Heart left ventricle (tissue), 16 donors: Measurements from ENCODE around the gene AP4E1. TPM values are rescaled to one million over a fixed set of nuclear protein-coding genes. Genes with fewer than 3 reads are reported as not detected.

ENCODE experiments used
- ATAC-seq, 4 donors: fragments of 200-7000 bp; cut with Tn5 transposase; one replicate each; pipeline ENCODE4 v1.9.1; 2020 to 2022; ENCODE audit warnings: moderate library complexity in 4 of 4, mild to moderate bottlenecking in 3 of 4, moderate number of reproducible peaks in 1 of 4
- DNase-seq, 5 donors: peaks; one replicate each; pipeline ENCODE4 v3.0.0-alpha.2; 2020
- H3K27ac ChIP-seq, 12 donors: fragments of 200-600 bp; sonication (generic) in 4 of 12; one replicate each; pipeline versions ENCODE4 v1.5.0 to v1.8.0; 2016 to 2022; ENCODE audit warnings: mild to moderate bottlenecking in 2 of 12
- H3K27me3 ChIP-seq, 9 donors: fragments of 200-600 bp; sonication (generic) in 2 of 9; one replicate each; pipeline versions ENCODE4 v1.5.1 to v1.8.0; 2016 to 2022; ENCODE audit warnings: mild to moderate bottlenecking in 3 of 9
- H3K36me3 ChIP-seq, 9 donors: fragments of 200-600 bp; sonication (generic) in 2 of 9; one replicate each; pipeline versions ENCODE4 v1.5.0 to v1.8.0; 2018 to 2022; ENCODE audit warnings: mild to moderate bottlenecking in 2 of 9
- H3K4me1 ChIP-seq, 12 donors: fragments of 200-600 bp; sonication (generic) in 4 of 12; one replicate each; pipeline versions ENCODE4 v1.5.0 to v1.8.0; 2016 to 2022; ENCODE audit warnings: mild to moderate bottlenecking in 3 of 12
- H3K4me3 ChIP-seq, 12 donors: fragments of 200-600 bp; sonication (generic) in 4 of 12; one replicate each; pipeline versions ENCODE4 v1.5.0 to v1.8.0; 2017 to 2022; ENCODE audit warnings: mild to moderate bottlenecking in 9 of 12, moderate library complexity in 4 of 12
- H3K9me3 ChIP-seq, 12 donors: fragments of 200-600 bp; sonication (generic) in 4 of 12; one replicate each; pipeline versions ENCODE4 v1.5.0 to v1.8.0; 2016 to 2022; ENCODE audit warnings: mild to moderate bottlenecking in 1 of 12
- CTCF ChIP-seq, 12 donors: fragments of 200-600 bp; sonication (generic) in 4 of 12; IDR thresholded peaks; one replicate each; pipeline versions ENCODE4 v1.5.0 to v1.8.0; 2018 to 2022; ENCODE audit warnings: antibody characterized with exemption in 12 of 12, mild to moderate bottlenecking in 5 of 12
- POLR2A ChIP-seq, 2 donors: fragments of 450-650 bp; IDR thresholded peaks; one replicate each; pipeline ENCODE4 v1.6.1; 2017; ENCODE audit warnings: antibody characterized with exemption in 2 of 2, mild to moderate bottlenecking in 2 of 2, moderate library complexity in 2 of 2
- WGBS, 4 donors: extraction: QIAGEN DNeasy Blood & Tissue Kit in 2 of 4; methylation state at CpG; one replicate each; pipeline versions ENCODE4 v1.1.5 to v1.1.7; 2013 to 2018; 5-methylcytosine and 5-hydroxymethylcytosine counted together
- intact Hi-C, 10 donors: fragments of 100-400 bp; cut with DNase I; formaldehyde crosslinking; loops; one replicate each; pipeline versions ENCODE4 v1.11.1 to v1.14.2; 2022
- polyA plus RNA-seq, 2 donors: library from polyadenylated mRNA; stranded (reverse); fragments of 200-250 nt; gene quantifications; one replicate each; pipeline ENCODE4 v1.2.3, GENCODE V29; 2013
- total RNA-seq, 9 donors: library from RNA; depleted of rRNA in 2 of 9; stranded (reverse); fragments of >200 nt in 2 of 9; fragmentation: NEBNext Ultra II Directional in 3 of 9; extraction: Animal tissue kit (Norgen Biotek cat#: 25700) in 3 of 9; gene quantifications; one replicate each; pipeline versions ENCODE4 v1.1.0 to v1.2.4, GENCODE V29; 2016 to 2023
- donor health status: ischemic (EF 13 %, LVEDD 7.1; RV severe dilation, severe dysfunction).
- donor health status: healthy with polysubstance abuse.
- donor health status: DM: no; HTN: yes; CAD: no.
- donor health status: DM: no; HTN: no; CAD: no.
- donor health status: ischemic (EF 25% LVEDD 6.9; RV normal size, moderate dysfunction).
- donor health status: ischemic (EF 25% LVEDD 5.7; RV mildly dilated, moderate dysfunction).
- donor health status: healthy.
- donor health status: DM: yes; HTN: yes; CAD: no.
- donor health status: ischemic (EF 35%, LVEDD 5.7; RV mildly dilated, moderate dysfunction).
- donor health status: nonischemic (EF 11% LVEDD 7.7; RV severe dilation, severe dysfunction).
- donor health status: DM: yes; HTN: yes; CAD: no.
- donor health status: PGD.
- donor health status: ischemic (EF 29% LVEDD 5.4; RV normal size, mild dysfunction).
- donor health status: nonischemic (EF 23%, LVEDD 6.1; RV moderate dilation, normal function).

AP4E1 gene
- total and polyA plus RNA-seq, 11 donors = 2.2 to 12.0 (median 8.4) TPM

- 95 to 97% (median 96%) methylated on average over 1 of the region's 1 CpG for WGBS, 4 donors
- ATAC-seq = no peak
These were observed 20.6 kb downstream of the AP4E1 start for GRCh38 chr15:50929062-50929461.

GRCh38 chr15:50930792-50931191, 22.3 kb downstream of the AP4E1 start:
- no peak for TF ChIP-seq CTCF (IDR thresholded peaks at IDR 0.05)
- TF ChIP-seq POLR2A (IDR thresholded peaks at IDR 0.05) = no peak
- Histone ChIP-seq H3K4me3 (no peak overlapping the region), H3K36me3 (peaks cover 0 to 96% (median 70%) of the 10 kb centered on the region in 9 donors), H3K4me1 (no peaks in the 10 kb centered on the region), H3K27ac (no peak overlapping the region), H3K9me3 (no peaks in the 10 kb centered on the region), H3K27me3 (no peaks in the 10 kb centered on the region)
- ATAC-seq (no peak), DNase-seq (no peak)
- intact Hi-C loops = no loop called here
- WGBS, 4 donors = 94 to 100% (median 97%) methylated on average over 1 of the region's 1 CpG

More at GRCh38 chr15:50929062-50929461, 20.6 kb downstream of the AP4E1 start:
- no peak for DNase-seq
- H3K27ac ChIP-seq = no peak overlapping the region
- H3K4me1 ChIP-seq = peaks cover 0 to 12% (median 0%) of the 10 kb centered on the region in 12 donors
- peaks cover 0 to 97% (median 80%) of the 10 kb centered on the region in 9 donors for H3K36me3 ChIP-seq
- H3K4me3 ChIP-seq = no peak overlapping the region
- no peaks in the 10 kb centered on the region for H3K27me3 ChIP-seq
- H3K9me3 ChIP-seq = no peaks in the 10 kb centered on the region
- intact Hi-C loops = no loop called here
- TF ChIP-seq POLR2A (IDR thresholded peaks at IDR 0.05) (no peak), CTCF (IDR thresholded peaks at IDR 0.05) (no peak)

GRCh38 chr15:50933341-50933740, 24.9 kb downstream of the AP4E1 start:
- peaks cover 0 to 87% (median 58%) of the 10 kb centered on the region in 9 donors for H3K36me3 ChIP-seq
- ATAC-seq = no peak

DNA sequence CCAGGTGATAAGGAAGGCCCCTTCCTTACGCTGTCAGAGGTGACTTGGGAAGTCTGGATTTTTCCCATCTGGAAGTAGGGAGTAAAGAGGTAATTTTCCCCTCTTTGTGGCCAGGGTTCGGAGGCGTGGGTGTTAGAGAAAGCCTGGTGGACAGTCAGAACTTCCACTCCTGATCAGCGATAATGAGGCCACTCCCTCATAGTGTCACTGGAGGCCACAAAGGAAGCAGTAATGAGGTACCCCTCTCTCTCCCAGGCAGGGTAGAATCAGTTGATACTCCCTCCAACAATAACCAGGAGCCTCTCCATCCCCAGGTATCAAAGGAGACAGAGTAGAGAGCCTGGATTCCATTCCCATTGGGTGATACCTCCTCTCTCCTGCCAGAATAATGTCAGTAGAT, 30.0 kb downstream of the AP4E1 start:
- ATAC-seq (no peak), DNase-seq (no peak)
- no peaks in the 10 kb centered on the region for H3K4me1 ChIP-seq
- H3K4me3 ChIP-seq = no peak overlapping the region
- no peak overlapping the region for H3K27ac ChIP-seq
- 76 to 94% (median 92%) methylated on average over 3 to 4 of the region's 4 CpGs for WGBS, 4 donors
- no peak for TF ChIP-seq CTCF (IDR thresholded peaks at IDR 0.05)
- no peak for TF ChIP-seq POLR2A (IDR thresholded peaks at IDR 0.05)
- H3K36me3 ChIP-seq = peaks cover 0 to 63% (median 35%) of the 10 kb centered on the region in 9 donors
- H3K9me3 ChIP-seq = no peaks in the 10 kb centered on the region
- no peaks in the 10 kb centered on the region for H3K27me3 ChIP-seq
- intact Hi-C loops = no loop called here

More at GRCh38 chr15:50933341-50933740, 24.9 kb downstream of the AP4E1 start:
- no peak overlapping the region for H3K27ac ChIP-seq
- no peaks in the 10 kb centered on the region for H3K27me3 ChIP-seq
- H3K9me3 ChIP-seq = no peaks in the 10 kb centered on the region
- H3K4me1 ChIP-seq = no peaks in the 10 kb centered on the region
- 78 to 91% (median 84%) methylated on average over 1 of the region's 1 CpG for WGBS, 4 donors
- no peak for TF ChIP-seq CTCF (IDR thresholded peaks at IDR 0.05)
- TF ChIP-seq POLR2A (IDR thresholded peaks at IDR 0.05) = no peak
- DNase-seq = no peak
- H3K4me3 ChIP-seq = no peak overlapping the region
- intact Hi-C loops = no loop called here
